GM23338 (cell line): ENCODE results near the gene EZH2. TPM values are rescaled to one million over a fixed set of nuclear protein-coding genes. Genes with fewer than 3 reads are reported as not detected.

ENCODE experiments used
- ATAC-seq: fragments of 200-7000 bp; cut with Tn5 transposase; 3 replicates; pipeline ENCODE4 v1.9.1; 2020
- DNase-seq: peaks from one replicate; pipeline ENCODE4 v3.0.0-alpha.2; 2015; ENCODE audit warnings: low spot score
- H2AFZ ChIP-seq: fragments of 200-600 bp; sonication (generic); 2 replicates; pipeline ENCODE4 v1.8.0; 2016; ENCODE audit warnings: antibody characterized with exemption, mild to moderate bottlenecking, moderate library complexity
- H3F3A ChIP-seq: fragments of 200-600 bp; sonication (generic); replicated peaks from 2 replicates; pipeline ENCODE4 v1.8.0; 2017; ENCODE audit warnings: antibody characterized with exemption, mixed run types, low read depth
- H3K27ac ChIP-seq: fragments of 200-600 bp; sonication (generic); 2 replicates; pipeline ENCODE4 v1.6.1; 2016; ENCODE audit warnings: low read depth
- H3K27me3 ChIP-seq: fragments of 200-600 bp; sonication (generic); 2 replicates; pipeline ENCODE4 v1.8.0; 2016; ENCODE audit warnings: mild to moderate bottlenecking, mixed run types, moderate library complexity; ENCODE audit not compliant: insufficient read depth
- H3K36me3 ChIP-seq: fragments of 200-600 bp; sonication (generic); 2 replicates; pipeline ENCODE4 v1.8.0; 2016; ENCODE audit warnings: mild to moderate bottlenecking; ENCODE audit not compliant: insufficient read depth
- H3K4me1 ChIP-seq: fragments of 200-600 bp; sonication (generic); 2 replicates; pipeline ENCODE4 v1.8.0; 2016; ENCODE audit warnings: mild to moderate bottlenecking, moderate library complexity; ENCODE audit not compliant: insufficient read depth
- H3K4me2 ChIP-seq: fragments of 200-600 bp; sonication (generic); 2 replicates; pipeline ENCODE4 v1.7.1; 2017; ENCODE audit warnings: mixed run types
- H3K4me3 ChIP-seq: fragments of 200-600 bp; sonication (generic); 2 replicates; pipeline ENCODE4 v1.6.1; 2016; ENCODE audit warnings: mixed run types
- H3K79me2 ChIP-seq: fragments of 200-600 bp; sonication (generic); replicated peaks from 2 replicates; pipeline ENCODE4 v1.8.0; 2017; ENCODE audit warnings: mild to moderate bottlenecking; ENCODE audit not compliant: insufficient read depth
- H3K9me2 ChIP-seq: fragments of 200-600 bp; sonication (generic); 2 replicates; pipeline ENCODE4 v1.8.0; 2017; ENCODE audit not compliant: insufficient read depth
- H4K20me1 ChIP-seq: fragments of 200-600 bp; sonication (generic); replicated peaks from 2 replicates; pipeline ENCODE4 v1.8.0; 2017; ENCODE audit warnings: mild to moderate bottlenecking; ENCODE audit not compliant: insufficient read depth
- H3K27ac Mint-ChIP-seq: 2 replicates; pipeline ENCODE4 v1.8.0; 2020; ENCODE audit warnings: inconsistent platforms, mild to moderate bottlenecking, moderate library complexity, mixed read lengths
- H3K27me3 Mint-ChIP-seq: 3 replicates; pipeline ENCODE4 v1.8.0; 2022; ENCODE audit warnings: low read depth, mild to moderate bottlenecking, moderate library complexity, mixed read lengths, inconsistent platforms; ENCODE audit not compliant: insufficient read depth, poor library complexity
- H3K36me3 Mint-ChIP-seq: 3 replicates; pipeline ENCODE4 v1.8.0; 2021; ENCODE audit warnings: low read depth, mild to moderate bottlenecking, inconsistent platforms, moderate library complexity, mixed read lengths
- H3K4me1 Mint-ChIP-seq: 3 replicates; pipeline ENCODE4 v1.8.0; 2020; ENCODE audit warnings: mild to moderate bottlenecking, inconsistent platforms, mixed read lengths
- H3K4me3 Mint-ChIP-seq: 3 replicates; pipeline ENCODE4 v1.8.0; 2021; ENCODE audit warnings: moderate library complexity, mild to moderate bottlenecking, inconsistent platforms, mixed read lengths
- H3K9me3 Mint-ChIP-seq: 3 replicates; pipeline ENCODE4 v1.8.0; 2020; ENCODE audit warnings: moderate library complexity, mild to moderate bottlenecking, inconsistent platforms, mixed read lengths
- NANOG ChIP-seq: IDR thresholded peaks from 2 replicates; pipeline ENCODE4 v1.6.1; 2016; ENCODE audit warnings: antibody characterized with exemption, borderline replicate concordance
- POLR2AphosphoS5 ChIP-seq: IDR thresholded peaks from 2 replicates; pipeline ENCODE4 v1.6.1; 2016; ENCODE audit warnings: antibody characterized with exemption, low read depth
- ZNF114 ChIP-seq: fragments of 250-450 bp; sonication (Bioruptor Pico); IDR thresholded peaks from 2 replicates; pipeline ENCODE4 v1.5.0; 2020; ENCODE audit warnings: mild to moderate bottlenecking, moderate library complexity
- polyA plus RNA-seq: library from polyadenylated mRNA; unstranded; fragments of >200 nt; fragmentation: Nextera tagmentation; extraction: Ambion mirVana; gene quantifications from 2 replicates; pipeline ENCODE4 v1.2.1, GENCODE V29; 2016
- total RNA-seq: library from RNA; depleted of rRNA; stranded (reverse); fragments of >200 nt; shearing (Covaris generic); gene quantifications from 2 replicates; pipeline ENCODE4 v1.2.3, GENCODE V29; 2014
- TF ChIP-seq, protein P1 (sequence below): fragments of 250-450 bp; sonication (Bioruptor Pico); IDR thresholded peaks from 2 replicates; pipeline ENCODE4 v1.5.0; 2020; ENCODE audit warnings: mild to moderate bottlenecking, moderate library complexity
- TF ChIP-seq, protein P2 (sequence below), 2 experiments: fragments of 200-600 bp in 1 of 2; sonication (generic) in 1 of 2; conservative IDR thresholded peaks; 2 replicates each; pipeline versions ENCODE4 v1.5.1 to v1.6.1; 2016 to 2017; ENCODE audit warnings: antibody characterized with exemption in 2 of 2, low read depth in 2 of 2, mild to moderate bottlenecking in 2 of 2, moderate library complexity in 1 of 2

EZH2 gene
- total and polyA plus RNA-seq, 2 experiments from 2014 or later: 33.9 to 38.6 TPM

DNA sequence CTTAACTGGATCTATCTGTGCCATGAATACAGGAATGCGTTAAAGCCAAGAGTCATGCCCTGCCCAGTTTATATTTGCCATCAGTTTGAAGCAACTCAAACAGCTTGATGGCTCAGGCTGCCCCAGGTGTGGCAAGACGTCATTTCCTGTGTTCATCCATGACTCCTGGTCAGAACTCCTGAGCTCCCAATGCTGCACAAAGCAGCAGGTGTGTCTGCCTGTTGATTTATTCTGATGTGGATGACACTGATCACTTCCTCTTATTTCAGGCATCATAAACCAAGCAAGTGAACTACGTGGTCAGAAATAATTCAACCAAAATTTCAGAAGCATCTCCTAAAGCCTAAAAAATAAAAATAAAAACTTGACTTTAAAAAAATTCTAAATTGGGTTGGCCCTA lies 68.5 kb downstream of the EZH2 start:
- H3K79me2 ChIP-seq: no peaks in the 10 kb centered on the region
- H3K36me3 Mint-ChIP-seq: peaks cover 60% of the 10 kb centered on the region
- peaks cover 7% of the 10 kb centered on the region; the same call in 2 of the 3 replicates for H3K4me1 Mint-ChIP-seq
- no peaks in the 10 kb centered on the region for H4K20me1 ChIP-seq
- H3K27ac Mint-ChIP-seq: no peak overlapping the region
- no peaks in the 10 kb centered on the region for H3K27me3 ChIP-seq
- no peak overlapping the region for H3K4me2 ChIP-seq
- peaks cover 2% of the 10 kb centered on the region for H3K27me3 Mint-ChIP-seq
- H3K4me3 ChIP-seq: no peak overlapping the region
- DNase-seq (no peak), ATAC-seq (no peak)
- no peak overlapping the region for H2AFZ ChIP-seq
- no peaks in the 10 kb centered on the region for H3K9me2 ChIP-seq
- no peak overlapping the region for H3K4me3 Mint-ChIP-seq
- H3K27ac ChIP-seq: 0 out of 2 replicates have a peak overlapping the region, but pooled peaks have one; percentile 23
- no peaks in the 10 kb centered on the region for H3F3A ChIP-seq
- peaks cover 14% of the 10 kb centered on the region; the same call in 1 of the 2 replicates for H3K36me3 ChIP-seq
- TF ChIP-seq ZNF114 (CRISPR knock-in tag) (no peak), NANOG (no peak)
- TF ChIP-seq, protein P1, sequence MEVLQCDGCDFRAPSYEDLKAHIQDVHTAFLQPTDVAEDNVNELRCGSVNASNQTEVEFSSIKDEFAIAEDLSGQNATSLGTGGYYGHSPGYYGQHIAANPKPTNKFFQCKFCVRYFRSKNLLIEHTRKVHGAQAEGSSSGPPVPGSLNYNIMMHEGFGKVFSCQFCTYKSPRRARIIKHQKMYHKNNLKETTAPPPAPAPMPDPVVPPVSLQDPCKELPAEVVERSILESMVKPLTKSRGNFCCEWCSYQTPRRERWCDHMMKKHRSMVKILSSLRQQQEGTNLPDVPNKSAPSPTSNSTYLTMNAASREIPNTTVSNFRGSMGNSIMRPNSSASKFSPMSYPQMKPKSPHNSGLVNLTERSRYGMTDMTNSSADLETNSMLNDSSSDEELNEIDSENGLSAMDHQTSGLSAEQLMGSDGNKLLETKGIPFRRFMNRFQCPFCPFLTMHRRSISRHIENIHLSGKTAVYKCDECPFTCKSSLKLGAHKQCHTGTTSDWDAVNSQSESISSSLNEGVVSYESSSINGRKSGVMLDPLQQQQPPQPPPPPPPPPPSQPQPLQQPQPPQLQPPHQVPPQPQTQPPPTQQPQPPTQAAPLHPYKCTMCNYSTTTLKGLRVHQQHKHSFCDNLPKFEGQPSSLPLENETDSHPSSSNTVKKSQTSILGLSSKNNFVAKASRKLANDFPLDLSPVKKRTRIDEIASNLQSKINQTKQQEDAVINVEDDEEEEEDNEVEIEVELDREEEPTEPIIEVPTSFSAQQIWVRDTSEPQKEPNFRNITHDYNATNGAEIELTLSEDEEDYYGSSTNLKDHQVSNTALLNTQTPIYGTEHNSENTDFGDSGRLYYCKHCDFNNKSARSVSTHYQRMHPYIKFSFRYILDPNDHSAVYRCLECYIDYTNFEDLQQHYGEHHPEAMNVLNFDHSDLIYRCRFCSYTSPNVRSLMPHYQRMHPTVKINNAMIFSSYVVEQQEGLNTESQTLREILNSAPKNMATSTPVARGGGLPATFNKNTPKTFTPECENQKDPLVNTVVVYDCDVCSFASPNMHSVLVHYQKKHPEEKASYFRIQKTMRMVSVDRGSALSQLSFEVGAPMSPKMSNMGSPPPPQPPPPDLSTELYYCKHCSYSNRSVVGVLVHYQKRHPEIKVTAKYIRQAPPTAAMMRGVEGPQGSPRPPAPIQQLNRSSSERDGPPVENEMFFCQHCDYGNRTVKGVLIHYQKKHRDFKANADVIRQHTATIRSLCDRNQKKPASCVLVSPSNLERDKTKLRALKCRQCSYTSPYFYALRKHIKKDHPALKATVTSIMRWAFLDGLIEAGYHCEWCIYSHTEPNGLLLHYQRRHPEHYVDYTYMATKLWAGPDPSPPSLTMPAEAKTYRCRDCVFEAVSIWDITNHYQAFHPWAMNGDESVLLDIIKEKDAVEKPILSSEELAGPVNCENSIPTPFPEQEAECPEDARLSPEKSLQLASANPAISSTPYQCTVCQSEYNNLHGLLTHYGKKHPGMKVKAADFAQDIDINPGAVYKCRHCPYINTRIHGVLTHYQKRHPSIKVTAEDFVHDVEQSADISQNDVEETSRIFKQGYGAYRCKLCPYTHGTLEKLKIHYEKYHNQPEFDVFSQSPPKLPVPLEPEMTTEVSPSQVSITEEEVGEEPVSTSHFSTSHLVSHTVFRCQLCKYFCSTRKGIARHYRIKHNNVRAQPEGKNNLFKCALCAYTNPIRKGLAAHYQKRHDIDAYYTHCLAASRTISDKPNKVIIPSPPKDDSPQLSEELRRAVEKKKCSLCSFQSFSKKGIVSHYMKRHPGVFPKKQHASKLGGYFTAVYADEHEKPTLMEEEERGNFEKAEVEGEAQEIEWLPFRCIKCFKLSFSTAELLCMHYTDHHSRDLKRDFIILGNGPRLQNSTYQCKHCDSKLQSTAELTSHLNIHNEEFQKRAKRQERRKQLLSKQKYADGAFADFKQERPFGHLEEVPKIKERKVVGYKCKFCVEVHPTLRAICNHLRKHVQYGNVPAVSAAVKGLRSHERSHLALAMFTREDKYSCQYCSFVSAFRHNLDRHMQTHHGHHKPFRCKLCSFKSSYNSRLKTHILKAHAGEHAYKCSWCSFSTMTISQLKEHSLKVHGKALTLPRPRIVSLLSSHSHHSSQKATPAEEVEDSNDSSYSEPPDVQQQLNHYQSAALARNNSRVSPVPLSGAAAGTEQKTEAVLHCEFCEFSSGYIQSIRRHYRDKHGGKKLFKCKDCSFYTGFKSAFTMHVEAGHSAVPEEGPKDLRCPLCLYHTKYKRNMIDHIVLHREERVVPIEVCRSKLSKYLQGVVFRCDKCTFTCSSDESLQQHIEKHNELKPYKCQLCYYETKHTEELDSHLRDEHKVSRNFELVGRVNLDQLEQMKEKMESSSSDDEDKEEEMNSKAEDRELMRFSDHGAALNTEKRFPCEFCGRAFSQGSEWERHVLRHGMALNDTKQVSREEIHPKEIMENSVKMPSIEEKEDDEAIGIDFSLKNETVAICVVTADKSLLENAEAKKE (CRISPR knock-in tag): no peak
- H3K9me3 Mint-ChIP-seq: no peaks in the 10 kb centered on the region
- 0 out of 2 replicates have a peak, but pooled peaks cover 7% of the 10 kb centered on the region for H3K4me1 ChIP-seq

DNA sequence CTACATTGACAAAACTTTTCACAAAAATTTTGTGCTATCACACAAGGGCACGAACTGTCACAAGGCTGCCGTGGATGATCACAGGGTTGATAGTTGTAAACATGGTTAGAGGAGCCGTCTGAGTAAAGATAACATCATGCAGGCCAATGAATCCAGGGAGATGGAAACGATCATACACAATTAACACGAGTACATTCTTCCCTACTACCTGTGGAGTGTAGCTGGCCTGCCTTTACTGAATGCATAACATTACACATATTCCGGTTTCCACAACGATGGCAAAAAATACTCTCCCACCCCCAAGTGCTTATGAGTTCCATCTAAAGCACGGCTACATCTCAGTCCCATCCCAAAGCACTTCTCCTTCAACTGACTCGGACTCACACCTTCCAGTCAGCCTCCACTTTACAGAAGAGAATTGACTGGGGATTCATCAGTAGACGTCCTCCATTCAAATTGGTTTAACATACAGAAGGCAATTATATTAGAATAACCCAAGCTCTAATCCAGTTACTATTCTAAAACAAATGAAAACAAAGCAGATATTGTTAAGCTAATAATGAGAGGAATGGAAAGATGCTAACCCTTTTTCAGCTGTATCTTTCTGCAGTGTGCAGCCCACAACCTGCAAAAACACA lies 69.0 kb downstream of the EZH2 start:
- no peaks in the 10 kb centered on the region for H3K9me3 Mint-ChIP-seq
- peaks cover 2% of the 10 kb centered on the region for H3K27me3 Mint-ChIP-seq
- Histone ChIP-seq H2AFZ (no peak overlapping the region), H3K36me3 (peaks cover 14% of the 10 kb centered on the region; the same call in 1 of the 2 replicates), H3K27me3 (no peaks in the 10 kb centered on the region), H3K4me3 (no peak overlapping the region), H3F3A (no peaks in the 10 kb centered on the region), H3K4me2 (no peak overlapping the region), H3K27ac (0 out of 2 replicates have a peak overlapping the region, but pooled peaks have one; percentile 52), H3K9me2 (no peaks in the 10 kb centered on the region), H3K79me2 (no peaks in the 10 kb centered on the region), H4K20me1 (no peaks in the 10 kb centered on the region), H3K4me1 (0 out of 2 replicates have a peak, but pooled peaks cover 2% of the 10 kb centered on the region)
- ATAC-seq: no peak
- no peak overlapping the region for H3K27ac Mint-ChIP-seq
- peaks cover 64% of the 10 kb centered on the region for H3K36me3 Mint-ChIP-seq
- no peak for DNase-seq
- no peak overlapping the region for H3K4me3 Mint-ChIP-seq
- peaks cover 8% of the 10 kb centered on the region for H3K4me1 Mint-ChIP-seq
- TF ChIP-seq, protein P2, sequence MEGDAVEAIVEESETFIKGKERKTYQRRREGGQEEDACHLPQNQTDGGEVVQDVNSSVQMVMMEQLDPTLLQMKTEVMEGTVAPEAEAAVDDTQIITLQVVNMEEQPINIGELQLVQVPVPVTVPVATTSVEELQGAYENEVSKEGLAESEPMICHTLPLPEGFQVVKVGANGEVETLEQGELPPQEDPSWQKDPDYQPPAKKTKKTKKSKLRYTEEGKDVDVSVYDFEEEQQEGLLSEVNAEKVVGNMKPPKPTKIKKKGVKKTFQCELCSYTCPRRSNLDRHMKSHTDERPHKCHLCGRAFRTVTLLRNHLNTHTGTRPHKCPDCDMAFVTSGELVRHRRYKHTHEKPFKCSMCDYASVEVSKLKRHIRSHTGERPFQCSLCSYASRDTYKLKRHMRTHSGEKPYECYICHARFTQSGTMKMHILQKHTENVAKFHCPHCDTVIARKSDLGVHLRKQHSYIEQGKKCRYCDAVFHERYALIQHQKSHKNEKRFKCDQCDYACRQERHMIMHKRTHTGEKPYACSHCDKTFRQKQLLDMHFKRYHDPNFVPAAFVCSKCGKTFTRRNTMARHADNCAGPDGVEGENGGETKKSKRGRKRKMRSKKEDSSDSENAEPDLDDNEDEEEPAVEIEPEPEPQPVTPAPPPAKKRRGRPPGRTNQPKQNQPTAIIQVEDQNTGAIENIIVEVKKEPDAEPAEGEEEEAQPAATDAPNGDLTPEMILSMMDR (conservative IDR thresholded peaks at IDR 0.05; ENCODE audit: low read depth in 2 of 2): no peak
- TF ChIP-seq POLR2AphosphoS5 (no peak), ZNF114 (CRISPR knock-in tag) (no peak)
